SU-DHL-6 (cell line): ENCODE data around the gene TOX2.

Experiments used
- H2AFZ ChIP-seq: fragments of 200-600 bp; sonication (generic); 2 replicates; pipeline ENCODE4 v1.6.1; 2014; ENCODE audit warnings: low read depth, mild to moderate bottlenecking, moderate library complexity, mixed read lengths, antibody characterized with exemption, low read length; ENCODE audit not compliant: severe bottlenecking
- H3F3A ChIP-seq: fragments of 200-600 bp; shearing (Covaris generic); 2 replicates; pipeline ENCODE4 v1.6.0; 2016; ENCODE audit warnings: antibody characterized with exemption, mild to moderate bottlenecking; ENCODE audit not compliant: insufficient read depth
- H3K27ac ChIP-seq: fragments of 200-600 bp; sonication (generic); 2 replicates; pipeline ENCODE4 v1.5.1; 2016; ENCODE audit warnings: low read depth, mild to moderate bottlenecking, low read length, moderate library complexity, mixed read lengths
- H3K27me3 ChIP-seq: fragments of 200-600 bp; sonication (generic), shearing (Covaris generic); 2 replicates; pipeline ENCODE4 v1.6.0; 2014; ENCODE audit warnings: mild to moderate bottlenecking, low read length
- H3K36me3 ChIP-seq: fragments of 200-600 bp; sonication (generic); 2 replicates; pipeline ENCODE4 v1.6.1; 2014; ENCODE audit warnings: mild to moderate bottlenecking, low read length, mixed read lengths
- H3K4me2 ChIP-seq: fragments of 300-600, 200-600 bp; shearing (Covaris generic), sonication (generic); 2 replicates; pipeline ENCODE4 v1.6.0; 2014; ENCODE audit warnings: low read length, low read depth, mild to moderate bottlenecking; ENCODE audit not compliant: poor library complexity, severe bottlenecking
- H3K4me3 ChIP-seq: fragments of 200-600 bp; sonication (generic); 2 replicates; pipeline ENCODE4 v1.5.1; 2014; ENCODE audit warnings: antibody characterized with exemption, low read length, mild to moderate bottlenecking, mixed read lengths; ENCODE audit not compliant: insufficient read depth, poor library complexity, severe bottlenecking
- H3K79me2 ChIP-seq: fragments of 200-600 bp; sonication (generic); 2 replicates; pipeline ENCODE4 v1.6.1; 2014; ENCODE audit warnings: mild to moderate bottlenecking, low read length, moderate library complexity; ENCODE audit not compliant: insufficient read depth
- H3K9ac ChIP-seq: fragments of 200-600 bp; sonication (generic); 2 replicates; pipeline ENCODE4 v1.7.0; 2014; ENCODE audit warnings: mild to moderate bottlenecking, low read length
- H3K9me2 ChIP-seq: fragments of 200-600 bp; sonication (generic); replicated peaks from 2 replicates; pipeline ENCODE4 v1.6.1; 2014; ENCODE audit warnings: low read length; ENCODE audit not compliant: insufficient read depth
- H3K9me3 ChIP-seq: fragments of 200-600 bp; sonication (generic); 2 replicates; pipeline ENCODE4 v1.6.1; 2014; ENCODE audit warnings: low read length, mixed read lengths; ENCODE audit not compliant: insufficient read depth
- H4K20me1 ChIP-seq: fragments of 200-600 bp; sonication (generic); 2 replicates; pipeline ENCODE4 v1.6.1; 2014; ENCODE audit warnings: low read depth, mild to moderate bottlenecking, antibody characterized with exemption, low read length, moderate library complexity, mixed read lengths
- EZH2phosphoT487 ChIP-seq: fragments of 200-600 bp; sonication (generic), shearing (Covaris generic); conservative IDR thresholded peaks from 2 replicates; pipeline ENCODE4 v1.6.1; 2018; ENCODE audit warnings: mild to moderate bottlenecking, antibody characterized with exemption, low read length, moderate library complexity, mixed read lengths
- TF ChIP-seq, protein P1 (sequence below): fragments of 200-600 bp; sonication (generic); IDR thresholded peaks from one replicate; pipeline ENCODE4 v1.5.1; 2017; ENCODE audit warnings: antibody characterized with exemption, mild to moderate bottlenecking, low read length, moderate library complexity; ENCODE audit not compliant: insufficient read depth, poor library complexity, severe bottlenecking

Gene TOX2

DNA sequence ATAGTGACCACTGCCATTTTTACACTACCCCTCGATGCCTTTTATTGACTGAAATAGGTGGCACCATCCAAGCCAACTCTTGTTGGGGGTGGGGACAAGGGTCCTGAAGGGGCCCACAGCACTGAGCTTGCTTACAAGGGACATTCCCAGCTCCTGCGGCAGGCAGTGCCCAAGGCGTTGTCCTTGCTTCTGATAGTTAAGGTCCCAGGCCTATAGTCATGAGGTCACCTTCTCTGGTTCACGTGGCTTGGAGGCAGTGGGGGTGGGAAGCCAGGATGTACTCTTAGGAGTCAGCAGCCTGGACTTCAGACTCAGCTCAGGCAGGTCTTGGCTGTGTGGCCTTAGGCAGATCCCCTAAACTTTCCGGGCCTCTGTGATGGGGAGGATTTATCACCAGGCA, 48.6 kb downstream of the TOX2 start:
- Histone ChIP-seq H3K79me2 (no peaks in the 10 kb centered on the region), H4K20me1 (no peaks in the 10 kb centered on the region), H3K27ac (no peak overlapping the region), H3K36me3 (no peaks in the 10 kb centered on the region), H3K4me2 (no peak overlapping the region), H2AFZ (no peak overlapping the region), H3K9me2 (no peaks in the 10 kb centered on the region), H3F3A (no peaks in the 10 kb centered on the region), H3K27me3 (no peaks in the 10 kb centered on the region), H3K9ac (no peak overlapping the region), H3K9me3 (no peaks in the 10 kb centered on the region), H3K4me3 (no peak overlapping the region)
- TF ChIP-seq EZH2phosphoT487, result no peak
- TF ChIP-seq, protein P1, sequence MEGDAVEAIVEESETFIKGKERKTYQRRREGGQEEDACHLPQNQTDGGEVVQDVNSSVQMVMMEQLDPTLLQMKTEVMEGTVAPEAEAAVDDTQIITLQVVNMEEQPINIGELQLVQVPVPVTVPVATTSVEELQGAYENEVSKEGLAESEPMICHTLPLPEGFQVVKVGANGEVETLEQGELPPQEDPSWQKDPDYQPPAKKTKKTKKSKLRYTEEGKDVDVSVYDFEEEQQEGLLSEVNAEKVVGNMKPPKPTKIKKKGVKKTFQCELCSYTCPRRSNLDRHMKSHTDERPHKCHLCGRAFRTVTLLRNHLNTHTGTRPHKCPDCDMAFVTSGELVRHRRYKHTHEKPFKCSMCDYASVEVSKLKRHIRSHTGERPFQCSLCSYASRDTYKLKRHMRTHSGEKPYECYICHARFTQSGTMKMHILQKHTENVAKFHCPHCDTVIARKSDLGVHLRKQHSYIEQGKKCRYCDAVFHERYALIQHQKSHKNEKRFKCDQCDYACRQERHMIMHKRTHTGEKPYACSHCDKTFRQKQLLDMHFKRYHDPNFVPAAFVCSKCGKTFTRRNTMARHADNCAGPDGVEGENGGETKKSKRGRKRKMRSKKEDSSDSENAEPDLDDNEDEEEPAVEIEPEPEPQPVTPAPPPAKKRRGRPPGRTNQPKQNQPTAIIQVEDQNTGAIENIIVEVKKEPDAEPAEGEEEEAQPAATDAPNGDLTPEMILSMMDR, result no peak

- no peak overlapping the region for H3K9ac ChIP-seq
- H3K4me2 ChIP-seq, result no peak overlapping the region
- H3K36me3 ChIP-seq, result no peaks in the 10 kb centered on the region
- no peak overlapping the region for H3K27ac ChIP-seq
- H3K27me3 ChIP-seq, result no peaks in the 10 kb centered on the region
- H3K79me2 ChIP-seq, result no peaks in the 10 kb centered on the region
- H3K9me3 ChIP-seq, result no peaks in the 10 kb centered on the region
- no peaks in the 10 kb centered on the region for H3K9me2 ChIP-seq
- H3K4me3 ChIP-seq, result no peak overlapping the region
- H3F3A ChIP-seq, result no peaks in the 10 kb centered on the region
- H2AFZ ChIP-seq, result no peak overlapping the region
- H4K20me1 ChIP-seq, result no peaks in the 10 kb centered on the region
- TF ChIP-seq, protein P1, result no peak
- no peak for TF ChIP-seq EZH2phosphoT487
Measured at GRCh38 chr20:43963872-43964791, 49.5 kb downstream of the TOX2 start.

DNA sequence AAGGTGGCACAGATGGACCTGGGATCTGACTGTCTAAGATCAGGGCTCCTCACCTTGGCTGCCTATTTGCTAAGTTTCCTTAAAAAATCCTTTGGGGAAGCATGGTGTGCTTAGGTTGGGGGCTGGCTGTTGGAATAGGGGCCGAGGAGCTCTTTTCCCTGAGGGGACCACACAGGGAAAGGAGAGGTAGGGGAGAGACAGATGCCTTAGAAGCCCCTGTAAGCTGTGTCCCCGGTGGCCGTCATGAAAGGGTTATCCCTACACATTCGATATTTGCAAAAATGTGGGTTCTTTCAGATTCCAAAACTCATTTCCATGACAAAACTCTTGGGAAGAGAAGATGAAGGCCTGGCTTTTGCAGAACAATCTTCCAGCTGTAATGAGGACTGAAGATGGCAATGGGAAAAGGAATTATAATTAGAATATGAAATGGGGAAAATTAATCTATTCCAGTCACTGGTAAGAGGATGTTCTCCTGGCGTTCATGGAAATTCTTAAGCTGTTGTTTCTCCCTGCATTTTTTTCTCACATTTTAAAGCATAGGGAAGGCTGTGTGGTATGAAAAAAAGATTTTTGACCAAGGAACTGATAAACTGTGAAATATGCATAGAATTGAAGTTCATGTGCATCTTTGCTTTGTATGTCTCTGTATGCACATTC, 53.8 kb downstream of the TOX2 start:
- H3K27me3 ChIP-seq, result no peaks in the 10 kb centered on the region
- no peaks in the 10 kb centered on the region for H3F3A ChIP-seq
- no peak overlapping the region for H2AFZ ChIP-seq
- H3K9me3 ChIP-seq, result no peaks in the 10 kb centered on the region
- TF ChIP-seq EZH2phosphoT487, result no peak
- TF ChIP-seq, protein P1, result no peak
- H3K4me2 ChIP-seq, result no peak overlapping the region
- H3K36me3 ChIP-seq, result no peaks in the 10 kb centered on the region
- H3K4me3 ChIP-seq, result no peak overlapping the region
- H4K20me1 ChIP-seq, result no peaks in the 10 kb centered on the region
- H3K27ac ChIP-seq, result no peak overlapping the region
- no peaks in the 10 kb centered on the region for H3K9me2 ChIP-seq
- no peaks in the 10 kb centered on the region for H3K79me2 ChIP-seq
- H3K9ac ChIP-seq, result no peak overlapping the region
